WTC11 (cell line): ENCODE data around the gene LASP1. TPM values are rescaled to one million over a fixed set of nuclear protein-coding genes. Genes with fewer than 3 reads are reported as not detected.

Source experiments
- AR ChIP-seq: fragments of 250-450 bp; sonication (Bioruptor Pico); IDR thresholded peaks from 2 replicates; pipeline ENCODE4 v1.9.0; 2021; ENCODE audit warnings: mild to moderate bottlenecking
- ATF1 ChIP-seq: sonication (generic); formaldehyde crosslinking; IDR thresholded peaks from 2 replicates; pipeline ENCODE4 v1.8.1; 2023; ENCODE audit warnings: mild to moderate bottlenecking, moderate library complexity, missing genetic modification reagents
- ATF2 ChIP-seq: sonication (generic); formaldehyde crosslinking; IDR thresholded peaks from 2 replicates; pipeline ENCODE4 v1.8.1; 2022; ENCODE audit warnings: low read depth, missing genetic modification reagents, borderline replicate concordance
- CBFB ChIP-seq: sonication (generic); formaldehyde crosslinking; IDR thresholded peaks from 2 replicates; pipeline ENCODE4 v1.8.1; 2022; ENCODE audit warnings: mild to moderate bottlenecking, low read depth, missing genetic modification reagents
- CREM ChIP-seq: sonication (generic); formaldehyde crosslinking; IDR thresholded peaks from 2 replicates; pipeline ENCODE4 v1.8.1; 2022; ENCODE audit warnings: mild to moderate bottlenecking, missing genetic modification reagents, moderate library complexity
- EMX1 ChIP-seq: fragments of 250-450 bp; sonication (Bioruptor Pico); IDR thresholded peaks from 2 replicates; pipeline ENCODE4 v1.8.0; 2021; ENCODE audit warnings: mild to moderate bottlenecking
- ETV6 ChIP-seq: sonication (generic); formaldehyde crosslinking; IDR thresholded peaks from 2 replicates; pipeline ENCODE4 v1.8.1; 2022; ENCODE audit warnings: mild to moderate bottlenecking, missing genetic modification reagents
- GRHL2 ChIP-seq: fragments of 250-450 bp; sonication (Bioruptor Pico); IDR thresholded peaks from 2 replicates; pipeline ENCODE4 v1.8.0; 2022; ENCODE audit warnings: mild to moderate bottlenecking, moderate library complexity; ENCODE audit not compliant: insufficient replicate concordance, severe bottlenecking
- GTF2I ChIP-seq: fragments of 250-450 bp; sonication (Bioruptor Pico); conservative IDR thresholded peaks from 2 replicates; pipeline ENCODE4 v1.4.0; 2021; ENCODE audit warnings: mild to moderate bottlenecking
- HMGA2 ChIP-seq: fragments of 250-450 bp; sonication (Bioruptor Pico); IDR thresholded peaks from 2 replicates; pipeline ENCODE4 v1.4.0; 2021; ENCODE audit warnings: mild to moderate bottlenecking, moderate library complexity
- JAZF1 ChIP-seq: fragments of 250-450 bp; sonication (Bioruptor Pico); IDR thresholded peaks from 2 replicates; pipeline ENCODE4 v1.9.0; 2021; ENCODE audit warnings: moderate library complexity, mild to moderate bottlenecking, inconsistent platforms
- MXD4 ChIP-seq: fragments of 250-450 bp; sonication (Bioruptor Pico); IDR thresholded peaks from 2 replicates; pipeline ENCODE4 v1.8.0; 2021; ENCODE audit warnings: mild to moderate bottlenecking, moderate library complexity, borderline replicate concordance
- NFYB ChIP-seq: sonication (generic); formaldehyde crosslinking; conservative IDR thresholded peaks from 2 replicates; pipeline ENCODE4 v1.8.0; 2022; ENCODE audit warnings: low read depth, missing genetic modification reagents
- PRDM15 ChIP-seq: sonication (generic); formaldehyde crosslinking; IDR thresholded peaks from 2 replicates; pipeline ENCODE4 v1.8.0; 2022; ENCODE audit warnings: missing genetic modification reagents
- RORB ChIP-seq: fragments of 250-450 bp; sonication (Bioruptor Pico); IDR thresholded peaks from 2 replicates; pipeline ENCODE4 v1.9.0; 2021; ENCODE audit warnings: mild to moderate bottlenecking
- SOX15 ChIP-seq: fragments of 250-450 bp; sonication (Bioruptor Pico); IDR thresholded peaks from 2 replicates; pipeline ENCODE4 v1.9.0; 2021; ENCODE audit warnings: mild to moderate bottlenecking
- TEAD1 ChIP-seq: sonication (generic); formaldehyde crosslinking; IDR thresholded peaks from 2 replicates; pipeline ENCODE4 v1.8.0; 2022; ENCODE audit warnings: mild to moderate bottlenecking, missing genetic modification reagents
- USF1 ChIP-seq: sonication (generic); formaldehyde crosslinking; IDR thresholded peaks from 2 replicates; pipeline ENCODE4 v1.8.0; 2022; ENCODE audit warnings: mild to moderate bottlenecking, missing genetic modification reagents
- ZNF121 ChIP-seq: sonication (generic); formaldehyde crosslinking; IDR thresholded peaks from 2 replicates; pipeline ENCODE4 v1.8.0; 2023; ENCODE audit warnings: missing genetic modification reagents
- ZNF263 ChIP-seq: sonication (generic); formaldehyde crosslinking; IDR thresholded peaks from 2 replicates; pipeline ENCODE4 v1.8.1; 2022; ENCODE audit warnings: low read depth, mild to moderate bottlenecking, moderate library complexity, missing genetic modification reagents
- ZNF416 ChIP-seq: fragments of 250-450 bp; sonication (Bioruptor Pico); IDR thresholded peaks from 2 replicates; pipeline ENCODE4 v1.9.0; 2021; ENCODE audit warnings: mild to moderate bottlenecking, inconsistent platforms
- ZNF423 ChIP-seq: fragments of 250-450 bp; sonication (Bioruptor Pico); IDR thresholded peaks from 2 replicates; pipeline ENCODE4 v2.1.2; 2022; ENCODE audit warnings: mild to moderate bottlenecking, moderate library complexity
- ZNF532 ChIP-seq: fragments of 250-450 bp; sonication (Bioruptor Pico); IDR thresholded peaks from 2 replicates; pipeline ENCODE4 v1.9.0; 2021; ENCODE audit warnings: mild to moderate bottlenecking, borderline replicate concordance
- total RNA-seq: library from RNA; stranded (reverse); gene quantifications from 3 replicates; pipeline ENCODE4 v1.2.3, GENCODE V29; 2021
- TF ChIP-seq, protein P1 (sequence below): fragments of 250-450 bp; sonication (Bioruptor Pico); IDR thresholded peaks from 2 replicates; pipeline ENCODE4 v1.9.0; 2021; ENCODE audit warnings: mild to moderate bottlenecking
- TF ChIP-seq, protein P2 (sequence below): sonication (generic); formaldehyde crosslinking; conservative IDR thresholded peaks from 2 replicates; pipeline ENCODE4 v1.8.1; 2022; ENCODE audit warnings: mild to moderate bottlenecking, missing genetic modification reagents
- TF ChIP-seq, protein P3 (sequence below): fragments of 250-450 bp; sonication (Bioruptor Pico); IDR thresholded peaks from 2 replicates; pipeline ENCODE4 v1.9.0; 2021; ENCODE audit warnings: moderate library complexity, mild to moderate bottlenecking, inconsistent platforms, borderline replicate concordance

The LASP1 gene
- total RNA-seq, 1 experiment from 2014 or later, result 139 TPM

GRCh38 chr17:38868817-38869525, 887 bp upstream of the LASP1 start (continued):
- TF ChIP-seq ATF1 (CRISPR knock-in tag), result no peak
- no peak for TF ChIP-seq USF1
- TF ChIP-seq ZNF416 (CRISPR knock-in tag), result no peak
- TF ChIP-seq ETV6 (CRISPR knock-in tag), result no peak
- peak; percentile 15; the same call in 1 of the 2 replicates for TF ChIP-seq TEAD1
- TF ChIP-seq, protein P1, sequence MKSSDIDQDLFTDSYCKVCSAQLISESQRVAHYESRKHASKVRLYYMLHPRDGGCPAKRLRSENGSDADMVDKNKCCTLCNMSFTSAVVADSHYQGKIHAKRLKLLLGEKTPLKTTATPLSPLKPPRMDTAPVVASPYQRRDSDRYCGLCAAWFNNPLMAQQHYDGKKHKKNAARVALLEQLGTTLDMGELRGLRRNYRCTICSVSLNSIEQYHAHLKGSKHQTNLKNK (CRISPR knock-in tag), result no peak
- no peak for TF ChIP-seq SOX15
- no peak for TF ChIP-seq GRHL2 (CRISPR knock-in tag)
- TF ChIP-seq EMX1 (CRISPR knock-in tag), result no peak
- no peak for TF ChIP-seq RORB (CRISPR knock-in tag)
- no peak for TF ChIP-seq JAZF1 (CRISPR knock-in tag)
- TF ChIP-seq, protein P2, sequence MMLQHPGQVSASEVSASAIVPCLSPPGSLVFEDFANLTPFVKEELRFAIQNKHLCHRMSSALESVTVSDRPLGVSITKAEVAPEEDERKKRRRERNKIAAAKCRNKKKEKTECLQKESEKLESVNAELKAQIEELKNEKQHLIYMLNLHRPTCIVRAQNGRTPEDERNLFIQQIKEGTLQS (CRISPR knock-in tag), result no peak
- TF ChIP-seq ATF2 (CRISPR knock-in tag), result no peak
- no peak for TF ChIP-seq HMGA2 (CRISPR knock-in tag)
- no peak for TF ChIP-seq PRDM15 (CRISPR knock-in tag)
- TF ChIP-seq NFYB (CRISPR knock-in tag), result no peak
- no peak for TF ChIP-seq MXD4 (CRISPR knock-in tag)
- TF ChIP-seq ZNF532 (CRISPR knock-in tag), result no peak
- no peak for TF ChIP-seq CBFB
- TF ChIP-seq AR (CRISPR knock-in tag), result no peak
- no peak for TF ChIP-seq ZNF121 (CRISPR knock-in tag)
- 0 out of 2 replicates have a peak, but pooled peaks have one; percentile 8 for TF ChIP-seq CREM (CRISPR knock-in tag)
- no peak for TF ChIP-seq ZNF263 (CRISPR knock-in tag)
- TF ChIP-seq ZNF423 (CRISPR knock-in tag), result peak; percentile 67; the same call in 1 of the 2 replicates
- no peak for TF ChIP-seq GTF2I (CRISPR knock-in tag)
- TF ChIP-seq, protein P3, sequence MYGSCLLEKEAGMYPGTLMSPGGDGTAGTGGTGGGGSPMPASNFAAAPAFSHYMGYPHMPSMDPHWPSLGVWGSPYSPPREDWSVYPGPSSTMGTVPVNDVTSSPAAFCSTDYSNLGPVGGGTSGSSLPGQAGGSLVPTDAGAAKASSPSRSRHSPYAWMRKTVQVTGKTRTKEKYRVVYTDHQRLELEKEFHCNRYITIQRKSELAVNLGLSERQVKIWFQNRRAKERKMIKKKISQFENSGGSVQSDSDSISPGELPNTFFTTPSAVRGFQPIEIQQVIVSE, result no peak
